Measurements from ENCODE around the gene CITED1.

CITED1 gene

DNA sequence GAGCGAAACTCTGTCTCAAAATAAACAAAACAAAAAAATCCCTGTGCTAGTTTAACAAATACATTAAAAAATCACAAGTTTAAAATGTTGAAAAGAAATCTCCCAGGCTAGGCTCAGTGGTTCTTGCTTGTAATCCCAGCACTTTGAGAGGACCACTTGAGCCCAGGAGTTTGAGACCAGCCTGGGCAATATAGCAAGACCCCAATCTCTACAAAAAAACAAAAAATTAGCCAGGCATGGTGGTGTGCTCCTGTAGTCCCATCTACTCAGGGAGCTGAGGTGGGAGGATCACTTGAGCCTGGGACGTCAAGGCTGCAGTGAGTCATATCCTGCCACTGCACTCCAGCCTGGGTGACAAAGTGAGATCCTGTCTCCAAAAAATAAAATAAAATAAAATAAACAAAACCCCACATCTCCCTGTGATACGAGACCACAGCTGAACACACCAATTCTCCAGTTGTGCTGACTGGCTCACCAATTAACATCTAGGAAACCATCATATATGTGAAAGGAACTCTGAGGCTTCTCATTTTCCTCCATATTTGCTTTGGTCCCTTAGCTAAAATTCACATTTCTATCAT lies 36.0 kb downstream of the CITED1 start:
- peak; percentile 53 for DNase-seq

DNA sequence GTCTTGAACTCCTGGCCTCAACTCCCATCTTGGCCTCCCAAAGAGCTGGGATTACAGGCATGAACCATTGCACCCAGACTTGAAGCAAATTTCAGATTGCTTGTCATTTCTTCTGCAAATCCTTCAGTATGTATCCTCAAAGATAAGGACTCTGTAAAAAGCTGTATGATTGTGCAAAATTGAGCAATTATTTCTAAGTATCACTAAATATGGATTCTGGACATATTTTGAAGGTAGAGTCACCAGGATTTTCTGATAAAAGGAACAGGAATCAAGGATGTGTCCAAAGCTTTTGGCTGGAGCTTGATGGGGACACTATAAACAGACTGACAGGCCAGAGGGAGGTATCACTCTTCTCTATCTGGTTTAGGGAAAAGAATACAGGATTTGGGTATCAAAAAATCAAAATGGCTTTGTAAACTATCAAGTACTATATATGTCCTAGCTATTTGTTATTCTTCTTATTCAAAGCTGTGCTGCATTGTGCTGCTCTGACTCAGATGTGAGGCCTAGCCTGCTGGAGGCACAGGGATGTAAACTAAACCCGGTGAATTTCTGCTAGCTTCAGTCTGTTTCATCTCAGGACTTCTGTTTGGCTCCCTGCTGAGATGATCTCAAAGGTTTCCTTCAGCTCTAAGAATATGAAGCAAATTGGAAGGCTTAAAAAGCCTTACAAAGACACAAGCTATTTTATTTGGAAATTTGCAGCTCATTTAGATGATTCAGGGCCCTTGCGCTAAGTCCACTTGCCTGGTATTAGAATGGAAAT lies 36.9 kb downstream of the CITED1 start:
- DNase-seq = no peak

DNA sequence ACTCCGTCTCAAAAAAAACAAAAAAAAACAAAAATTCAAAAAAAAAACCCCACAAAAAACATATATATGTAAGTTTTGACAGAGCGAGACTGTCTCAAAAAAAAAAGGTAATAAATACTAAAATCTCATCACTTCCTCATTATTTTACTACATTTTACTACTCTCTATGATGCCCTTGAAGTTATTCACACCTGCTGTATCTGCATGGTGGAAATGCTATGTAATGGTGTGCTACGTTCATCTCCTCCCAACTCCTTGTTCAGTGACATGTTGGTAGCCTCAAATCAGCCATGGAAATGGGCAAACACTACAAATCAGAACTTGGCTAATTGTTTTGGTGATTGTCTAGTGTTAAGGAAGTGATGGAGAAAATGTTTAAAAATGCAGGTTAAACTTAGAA lies 40.5 kb downstream of the CITED1 start:
- no peak for DNase-seq

GRCh38 chrX:72262077-72262476 lies 43.6 kb downstream of the CITED1 start:
- DNase-seq = no peak

DNA sequence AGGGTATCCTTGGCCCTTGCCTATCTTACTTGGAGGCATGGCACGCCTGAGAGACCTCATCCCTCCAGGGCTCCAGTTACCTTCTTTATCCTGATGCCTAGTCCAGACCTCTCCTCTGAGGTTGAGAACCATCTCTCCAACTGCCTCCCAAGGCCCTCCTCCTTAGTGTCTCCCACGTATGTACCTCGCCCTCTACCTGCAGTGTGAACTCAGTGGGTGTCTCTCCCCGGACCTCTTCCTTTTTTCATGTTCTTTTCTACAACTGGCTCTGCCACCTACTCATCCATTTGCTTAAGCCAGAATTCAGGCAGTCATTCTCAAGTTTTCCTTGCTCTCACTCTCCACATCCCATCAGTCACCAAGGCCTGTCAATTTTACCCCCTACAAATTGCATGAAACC lies 45.3 kb downstream of the CITED1 start:
- DNase-seq = no peak

DNA sequence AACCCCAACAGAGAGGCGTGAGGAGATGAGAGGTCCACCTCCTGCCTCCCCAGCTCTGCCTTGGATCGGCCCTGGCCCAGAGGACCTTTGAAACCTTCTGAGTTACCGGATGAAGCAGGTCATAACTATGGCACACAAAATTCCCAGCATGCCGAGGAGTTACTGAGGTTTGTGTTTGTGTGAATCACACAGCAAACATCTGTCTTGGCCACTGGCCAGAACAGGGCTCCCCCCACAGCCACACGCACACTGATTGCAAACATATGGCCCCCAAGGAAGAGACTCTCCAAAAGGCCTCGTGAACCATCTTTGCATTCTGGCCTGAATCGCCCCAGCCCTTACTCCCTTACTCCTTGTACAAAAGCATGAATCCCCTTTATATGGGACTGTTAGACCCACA lies 47.5 kb downstream of the CITED1 start:
- DNase-seq = no peak

DNA sequence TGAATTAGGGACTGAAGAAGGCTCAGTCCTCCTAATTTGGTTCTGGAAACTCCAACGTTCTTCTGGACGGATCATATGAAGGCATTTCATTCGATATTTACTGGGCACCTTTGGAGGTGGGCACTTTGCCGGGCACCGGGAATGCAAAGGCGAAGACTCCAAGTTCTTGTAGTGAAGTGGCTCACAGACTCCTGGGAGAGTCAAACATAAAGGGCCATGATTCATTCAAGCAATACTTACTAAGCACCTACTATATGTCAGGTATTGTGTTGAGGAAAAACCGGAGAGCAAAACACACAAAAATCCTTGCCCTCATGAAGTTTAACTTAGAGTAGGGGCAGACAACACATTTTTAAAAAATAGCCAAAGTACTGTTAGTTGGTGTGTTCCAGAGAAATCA lies 49.9 kb downstream of the CITED1 start:
- no peak for DNase-seq

DNA sequence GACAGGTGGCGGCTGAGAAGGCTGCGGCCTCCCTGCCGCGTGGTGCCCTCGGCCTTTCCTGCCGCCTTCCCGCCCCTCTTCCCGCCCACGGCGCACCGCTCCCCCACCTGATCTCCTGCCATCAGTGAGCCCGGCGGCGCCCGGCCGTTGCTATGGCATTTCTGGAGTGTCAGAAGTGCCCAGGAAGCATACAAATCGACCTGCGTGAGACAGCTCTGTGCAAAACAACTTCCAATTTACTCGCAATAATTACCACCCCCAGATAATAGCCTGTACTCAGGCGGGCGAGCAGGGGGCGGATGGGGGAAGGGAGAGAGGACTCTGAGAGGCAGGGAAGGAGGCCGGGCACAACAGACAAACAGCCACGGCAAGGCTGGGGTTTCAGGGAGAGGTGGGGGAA lies 50.3 kb downstream of the CITED1 start:
- DNase-seq = no peak

DNA sequence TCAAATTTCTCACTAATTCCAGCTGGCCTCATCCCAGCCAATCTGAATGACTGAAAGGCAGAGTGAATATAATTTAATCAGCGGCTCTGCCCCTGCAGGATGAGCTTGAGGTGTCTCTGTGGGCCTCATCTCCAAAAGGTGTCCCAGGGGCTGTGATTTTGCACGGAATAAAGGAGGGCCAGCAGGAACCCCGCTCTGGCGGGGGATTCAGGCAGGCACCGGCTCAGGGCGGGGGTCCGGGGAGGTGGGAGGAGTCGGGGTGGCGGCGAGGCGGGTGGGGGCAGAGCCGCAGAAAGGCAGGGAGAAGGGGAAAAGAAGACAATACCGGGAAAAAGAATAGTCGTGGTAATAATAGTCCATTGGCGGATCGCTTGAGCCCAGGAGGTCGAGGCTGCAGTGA lies 50.9 kb downstream of the CITED1 start:
- DNase-seq = no peak

- DNase-seq = no peak
Measured at GRCh38 chrX:72253686-72254085, 52.0 kb downstream of the CITED1 start.
